NK-92 (cell line): ENCODE measurements around the gene TGFB2.

Experiments used
- DNase-seq: peaks from one replicate; lab custom pipeline; 2025; ENCODE audit not compliant: unreplicated experiment; lab: John Stamatoyannopoulos, UW

TGFB2 gene

GRCh38 chr1:218459878-218460711 is 115.0 kb downstream of the TGFB2 start:
- no peak for DNase-seq

GRCh38 chr1:218461351-218461750 is 116.2 kb downstream of the TGFB2 start:
- no peak for DNase-seq

GRCh38 chr1:218462116-218462515 is 117.0 kb downstream of the TGFB2 start:
- no peak for DNase-seq

- DNase-seq = no peak
Observed at GRCh38 chr1:218462587-218462986, 117.5 kb downstream of the TGFB2 start.

GRCh38 chr1:218463194-218464156 is 118.3 kb downstream of the TGFB2 start:
- DNase-seq = no peak

- no peak for DNase-seq
Observed at GRCh38 chr1:218464871-218465270, 119.7 kb downstream of the TGFB2 start.

- no peak for DNase-seq
Observed at GRCh38 chr1:218466341-218467010, 121.3 kb downstream of the TGFB2 start.

- no peak for DNase-seq
Observed at GRCh38 chr1:218467101-218468072, 122.3 kb downstream of the TGFB2 start.

- DNase-seq = no peak
Observed at GRCh38 chr1:218468711-218469110, 123.6 kb downstream of the TGFB2 start.

GRCh38 chr1:218472885-218473284 is 127.7 kb downstream of the TGFB2 start:
- no peak for DNase-seq

GRCh38 chr1:218473522-218473921 is 128.4 kb downstream of the TGFB2 start:
- no peak for DNase-seq

- DNase-seq = no peak
Observed at GRCh38 chr1:218474128-218474527, 129.0 kb downstream of the TGFB2 start.

GRCh38 chr1:218475275-218475674 is 130.1 kb downstream of the TGFB2 start:
- no peak for DNase-seq

GRCh38 chr1:218475699-218476098 is 130.6 kb downstream of the TGFB2 start:
- no peak for DNase-seq

GRCh38 chr1:218476385-218476784 is 131.2 kb downstream of the TGFB2 start:
- DNase-seq = no peak

GRCh38 chr1:218478336-218478735 is 133.2 kb downstream of the TGFB2 start:
- DNase-seq = no peak

GRCh38 chr1:218479436-218480115 is 134.4 kb downstream of the TGFB2 start:
- DNase-seq = no peak

- DNase-seq = no peak
Observed at GRCh38 chr1:218480137-218480536, 135.0 kb downstream of the TGFB2 start.

- DNase-seq = no peak
Observed at GRCh38 chr1:218480588-218481099, 135.5 kb downstream of the TGFB2 start.
